Liver (tissue), 9 donors: ENCODE data around the gene RAI1. TPM values are rescaled to one million over a fixed set of nuclear protein-coding genes. Genes with fewer than 3 reads are reported as not detected.

Source experiments
- DNase-seq: peaks from one replicate; pipeline ENCODE4 v3.0.0-alpha.2; 2017; ENCODE audit warnings: low spot score
- H3K27ac ChIP-seq, 2 donors: one replicate each; pipeline ENCODE4 v1.7.0; 2013; ENCODE audit warnings: inconsistent platforms in 2 of 2, low read length in 2 of 2, control low read depth in 1 of 2, low read depth in 1 of 2, mild to moderate bottlenecking in 1 of 2
- H3K27me3 ChIP-seq, 4 donors: one replicate each; pipeline versions ENCODE4 v1.6.1 to v1.7.0; 2013; ENCODE audit warnings: low read length in 3 of 4, inconsistent platforms in 1 of 4, mild to moderate bottlenecking in 1 of 4, moderate library complexity in 1 of 4; ENCODE audit not compliant: control insufficient read depth in 4 of 4, insufficient read depth in 4 of 4
- H3K36me3 ChIP-seq, 4 donors: one replicate each; pipeline versions ENCODE4 v1.6.1 to v1.7.0; 2013; ENCODE audit warnings: low read length in 3 of 4, mild to moderate bottlenecking in 3 of 4, low read depth in 1 of 4, moderate library complexity in 1 of 4; ENCODE audit not compliant: control insufficient read depth in 4 of 4, insufficient read depth in 3 of 4
- H3K4me1 ChIP-seq, 4 donors: one replicate each; pipeline versions ENCODE4 v1.6.1 to v1.7.0; 2013; ENCODE audit warnings: low read length in 3 of 4, mild to moderate bottlenecking in 3 of 4, moderate library complexity in 1 of 4; ENCODE audit not compliant: control insufficient read depth in 4 of 4, insufficient read depth in 4 of 4
- H3K4me3 ChIP-seq, 3 donors: one replicate each; pipeline versions ENCODE4 v1.6.1 to v1.7.0; 2013; ENCODE audit warnings: low read length in 3 of 3, control low read depth in 1 of 3, low read depth in 1 of 3, mild to moderate bottlenecking in 1 of 3
- H3K9ac ChIP-seq, 2 donors: one replicate each; pipeline ENCODE4 v1.7.0; 2013; ENCODE audit warnings: low read length in 2 of 2, mild to moderate bottlenecking in 2 of 2, moderate library complexity in 2 of 2, control low read depth in 1 of 2, low read depth in 1 of 2
- H3K9me3 ChIP-seq, 4 donors: one replicate each; pipeline versions ENCODE4 v1.6.1 to v1.7.0; 2013; ENCODE audit warnings: low read length in 3 of 4; ENCODE audit not compliant: control insufficient read depth in 4 of 4
- EGR1 ChIP-seq, 2 donors: IDR thresholded peaks; 2 replicates each; pipeline ENCODE4 v1.6.1; 2016 to 2018; ENCODE audit warnings: antibody characterized with exemption in 2 of 2, low read depth in 2 of 2
- FOXA1 ChIP-seq: IDR thresholded peaks from 2 replicates; pipeline ENCODE4 v1.6.1; 2016; ENCODE audit warnings: antibody characterized with exemption
- FOXA2 ChIP-seq: IDR thresholded peaks from 2 replicates; pipeline ENCODE4 v1.6.1; 2016; ENCODE audit warnings: antibody characterized with exemption
- GABPA ChIP-seq, 2 donors: IDR thresholded peaks in 1 of 2; conservative IDR thresholded peaks in 1 of 2; 2 replicates each; pipeline ENCODE4 v1.6.1; 2016; ENCODE audit warnings: antibody characterized with exemption in 2 of 2, mild to moderate bottlenecking in 1 of 2, moderate library complexity in 1 of 2
- HNF4A ChIP-seq, 2 donors: conservative IDR thresholded peaks; 2 replicates each; pipeline ENCODE4 v1.6.1; 2016; ENCODE audit warnings: antibody characterized with exemption in 2 of 2, mild to moderate bottlenecking in 2 of 2
- HNF4G ChIP-seq: IDR thresholded peaks from 2 replicates; pipeline ENCODE4 v1.6.1; 2016; ENCODE audit warnings: antibody characterized with exemption
- JUND ChIP-seq, 2 donors: IDR thresholded peaks; 2 replicates each; pipeline ENCODE4 v1.6.1; 2016; ENCODE audit warnings: antibody characterized with exemption in 2 of 2
- NR2F2 ChIP-seq: IDR thresholded peaks from 2 replicates; pipeline ENCODE4 v1.6.1; 2016; ENCODE audit warnings: antibody characterized with exemption
- RAD21 ChIP-seq, 2 donors: IDR thresholded peaks; 2 replicates each; pipeline ENCODE4 v1.6.1; 2016; ENCODE audit warnings: antibody characterized with exemption in 2 of 2, mild to moderate bottlenecking in 2 of 2
- RXRA ChIP-seq, 2 donors: IDR thresholded peaks; 2 replicates each; pipeline ENCODE4 v1.6.1; 2017 to 2018; ENCODE audit warnings: antibody characterized with exemption in 2 of 2, mild to moderate bottlenecking in 1 of 2
- SP1 ChIP-seq: IDR thresholded peaks from 2 replicates; pipeline ENCODE4 v1.6.1; 2018; ENCODE audit warnings: antibody characterized with exemption, mild to moderate bottlenecking
- TAF1 ChIP-seq: conservative IDR thresholded peaks from 2 replicates; pipeline ENCODE4 v1.6.1; 2016; ENCODE audit warnings: antibody characterized with exemption, mild to moderate bottlenecking
- YY1 ChIP-seq: IDR thresholded peaks from 2 replicates; pipeline ENCODE4 v1.6.1; 2016; ENCODE audit warnings: antibody characterized with exemption, mild to moderate bottlenecking
- WGBS: extraction: QIAGEN DNeasy Blood & Tissue Kit; methylation state at CpG from one replicate; pipeline ENCODE4 v1.1.7; 2013; 5-methylcytosine and 5-hydroxymethylcytosine counted together
- polyA plus RNA-seq, 2 donors: library from polyadenylated mRNA; stranded (reverse) in 1 of 2; unstranded in 1 of 2; fragments of 200-250 nt in 1 of 2; fragments of >200 nt in 1 of 2; fragmentation: Nextera tagmentation in 1 of 2; extraction: Ambion mirVana in 1 of 2; gene quantifications; one replicate each; pipeline versions ENCODE4 v1.2.1 to v1.2.3, GENCODE V29; 2013 to 2015
- total RNA-seq, 2 donors: library from RNA; depleted of rRNA; stranded (reverse); fragments of >200 nt; gene quantifications; one replicate each; pipeline ENCODE4 v1.2.3, GENCODE V29; 2014
- TF ChIP-seq, protein P1 (sequence below): IDR thresholded peaks from 2 replicates; pipeline ENCODE4 v1.6.1; 2016; ENCODE audit warnings: antibody characterized with exemption
- TF ChIP-seq, protein P2 (sequence below): IDR thresholded peaks from 2 replicates; pipeline ENCODE4 v1.6.1; 2016; ENCODE audit warnings: antibody characterized with exemption, mild to moderate bottlenecking
- TF ChIP-seq, protein P3 (sequence below): fragments of 150-350 bp; IDR thresholded peaks from 2 replicates; pipeline ENCODE4 v1.5.1; 2017; ENCODE audit warnings: improper control_type of control experiment, low read depth, low read length; ENCODE audit not compliant: missing input control
- TF ChIP-seq, protein P4 (sequence below): IDR thresholded peaks from 2 replicates; pipeline ENCODE4 v1.6.1; 2016; ENCODE audit warnings: antibody characterized with exemption
- TF ChIP-seq, protein P5 (sequence below): IDR thresholded peaks from 2 replicates; pipeline ENCODE4 v1.6.1; 2016; ENCODE audit warnings: antibody characterized with exemption
- donor health status: healthy.
- donor health status: healthy.
- donor health status: healthy.
- donor health status: healthy.
- donor health status: healthy.

Gene RAI1
- total and polyA plus RNA-seq, 4 donors, result 0.57 to 7.6 (median 5.3) TPM

DNA sequence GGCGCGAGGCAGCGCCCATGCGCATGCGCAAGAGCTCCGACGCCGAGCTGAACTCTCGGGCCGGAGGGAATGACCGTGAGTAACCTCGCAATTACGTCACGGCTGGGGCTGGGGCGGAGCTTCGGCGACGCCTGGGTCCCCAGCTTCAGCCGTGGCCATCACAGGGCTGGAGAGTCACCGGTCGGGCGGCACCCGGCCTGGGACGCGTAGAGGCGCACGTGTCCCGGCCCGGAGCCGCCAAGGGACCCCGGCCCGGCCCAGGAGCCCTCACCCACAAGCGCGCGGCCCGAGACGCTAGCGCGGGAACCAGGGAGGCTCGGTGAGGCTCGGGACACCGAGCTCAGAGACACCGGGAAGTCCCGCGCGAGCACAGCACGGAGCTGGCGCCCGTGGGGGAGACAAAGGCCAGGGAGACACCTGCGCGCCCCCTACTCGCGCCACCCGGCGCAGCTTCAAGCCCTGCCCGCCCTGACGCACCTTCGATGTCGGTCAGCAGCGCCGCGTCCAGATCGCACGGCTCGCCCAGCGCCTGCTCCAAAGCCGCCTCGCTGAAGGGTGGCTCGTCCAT is 155.1 kb downstream of the RAI1 start:
- Histone ChIP-seq H3K9me3 (no peaks in the 10 kb centered on the region), H3K4me1 (peaks cover 33 to 70% (median 50%) of the 10 kb centered on the region in 4 donors), H3K4me3 (peak overlapping the region; percentile 59 to 86 (median 66)), H3K27me3 (no peaks in the 10 kb centered on the region), H3K9ac (peak overlapping the region; percentile 85 to 98), H3K36me3 (no peaks in the 10 kb centered on the region), H3K27ac (peak overlapping the region; percentile 97 to 100)
- under 1% methylated on average over 69 of the region's 69 CpGs for WGBS
- peak; percentile 100 for DNase-seq
- TF ChIP-seq FOXA2 (no peak), HNF4A (conservative IDR thresholded peaks at IDR 0.05) (peak in 1 of 2 donors; percentile 50), NR2F2 (no peak), RAD21 (IDR thresholded peaks at IDR 0.05) (peak; percentile 28 to 30), SP1 (peak; percentile 67), YY1 (peak; percentile 54), GABPA (IDR thresholded peaks at IDR 0.05 in 1 of 2, conservative IDR thresholded peaks at IDR 0.05 in 1 of 2) (no peak), JUND (IDR thresholded peaks at IDR 0.05) (peak; percentile 46 to 62), HNF4G (no peak), TAF1 (peak; percentile 82), RXRA (IDR thresholded peaks at IDR 0.05) (peak; percentile 96), FOXA1 (peak; percentile 8), EGR1 (IDR thresholded peaks at IDR 0.05; ENCODE audit: low read depth in 2 of 2) (no peak)
- TF ChIP-seq, protein P1, sequence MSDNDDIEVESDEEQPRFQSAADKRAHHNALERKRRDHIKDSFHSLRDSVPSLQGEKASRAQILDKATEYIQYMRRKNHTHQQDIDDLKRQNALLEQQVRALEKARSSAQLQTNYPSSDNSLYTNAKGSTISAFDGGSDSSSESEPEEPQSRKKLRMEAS, result peak; percentile 81
- TF ChIP-seq, protein P2, sequence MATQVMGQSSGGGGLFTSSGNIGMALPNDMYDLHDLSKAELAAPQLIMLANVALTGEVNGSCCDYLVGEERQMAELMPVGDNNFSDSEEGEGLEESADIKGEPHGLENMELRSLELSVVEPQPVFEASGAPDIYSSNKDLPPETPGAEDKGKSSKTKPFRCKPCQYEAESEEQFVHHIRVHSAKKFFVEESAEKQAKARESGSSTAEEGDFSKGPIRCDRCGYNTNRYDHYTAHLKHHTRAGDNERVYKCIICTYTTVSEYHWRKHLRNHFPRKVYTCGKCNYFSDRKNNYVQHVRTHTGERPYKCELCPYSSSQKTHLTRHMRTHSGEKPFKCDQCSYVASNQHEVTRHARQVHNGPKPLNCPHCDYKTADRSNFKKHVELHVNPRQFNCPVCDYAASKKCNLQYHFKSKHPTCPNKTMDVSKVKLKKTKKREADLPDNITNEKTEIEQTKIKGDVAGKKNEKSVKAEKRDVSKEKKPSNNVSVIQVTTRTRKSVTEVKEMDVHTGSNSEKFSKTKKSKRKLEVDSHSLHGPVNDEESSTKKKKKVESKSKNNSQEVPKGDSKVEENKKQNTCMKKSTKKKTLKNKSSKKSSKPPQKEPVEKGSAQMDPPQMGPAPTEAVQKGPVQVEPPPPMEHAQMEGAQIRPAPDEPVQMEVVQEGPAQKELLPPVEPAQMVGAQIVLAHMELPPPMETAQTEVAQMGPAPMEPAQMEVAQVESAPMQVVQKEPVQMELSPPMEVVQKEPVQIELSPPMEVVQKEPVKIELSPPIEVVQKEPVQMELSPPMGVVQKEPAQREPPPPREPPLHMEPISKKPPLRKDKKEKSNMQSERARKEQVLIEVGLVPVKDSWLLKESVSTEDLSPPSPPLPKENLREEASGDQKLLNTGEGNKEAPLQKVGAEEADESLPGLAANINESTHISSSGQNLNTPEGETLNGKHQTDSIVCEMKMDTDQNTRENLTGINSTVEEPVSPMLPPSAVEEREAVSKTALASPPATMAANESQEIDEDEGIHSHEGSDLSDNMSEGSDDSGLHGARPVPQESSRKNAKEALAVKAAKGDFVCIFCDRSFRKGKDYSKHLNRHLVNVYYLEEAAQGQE, result peak; percentile 88
- TF ChIP-seq, protein P3, sequence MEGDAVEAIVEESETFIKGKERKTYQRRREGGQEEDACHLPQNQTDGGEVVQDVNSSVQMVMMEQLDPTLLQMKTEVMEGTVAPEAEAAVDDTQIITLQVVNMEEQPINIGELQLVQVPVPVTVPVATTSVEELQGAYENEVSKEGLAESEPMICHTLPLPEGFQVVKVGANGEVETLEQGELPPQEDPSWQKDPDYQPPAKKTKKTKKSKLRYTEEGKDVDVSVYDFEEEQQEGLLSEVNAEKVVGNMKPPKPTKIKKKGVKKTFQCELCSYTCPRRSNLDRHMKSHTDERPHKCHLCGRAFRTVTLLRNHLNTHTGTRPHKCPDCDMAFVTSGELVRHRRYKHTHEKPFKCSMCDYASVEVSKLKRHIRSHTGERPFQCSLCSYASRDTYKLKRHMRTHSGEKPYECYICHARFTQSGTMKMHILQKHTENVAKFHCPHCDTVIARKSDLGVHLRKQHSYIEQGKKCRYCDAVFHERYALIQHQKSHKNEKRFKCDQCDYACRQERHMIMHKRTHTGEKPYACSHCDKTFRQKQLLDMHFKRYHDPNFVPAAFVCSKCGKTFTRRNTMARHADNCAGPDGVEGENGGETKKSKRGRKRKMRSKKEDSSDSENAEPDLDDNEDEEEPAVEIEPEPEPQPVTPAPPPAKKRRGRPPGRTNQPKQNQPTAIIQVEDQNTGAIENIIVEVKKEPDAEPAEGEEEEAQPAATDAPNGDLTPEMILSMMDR, result no peak
- TF ChIP-seq, protein P4, sequence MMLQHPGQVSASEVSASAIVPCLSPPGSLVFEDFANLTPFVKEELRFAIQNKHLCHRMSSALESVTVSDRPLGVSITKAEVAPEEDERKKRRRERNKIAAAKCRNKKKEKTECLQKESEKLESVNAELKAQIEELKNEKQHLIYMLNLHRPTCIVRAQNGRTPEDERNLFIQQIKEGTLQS, result peak; percentile 37
- TF ChIP-seq, protein P5, sequence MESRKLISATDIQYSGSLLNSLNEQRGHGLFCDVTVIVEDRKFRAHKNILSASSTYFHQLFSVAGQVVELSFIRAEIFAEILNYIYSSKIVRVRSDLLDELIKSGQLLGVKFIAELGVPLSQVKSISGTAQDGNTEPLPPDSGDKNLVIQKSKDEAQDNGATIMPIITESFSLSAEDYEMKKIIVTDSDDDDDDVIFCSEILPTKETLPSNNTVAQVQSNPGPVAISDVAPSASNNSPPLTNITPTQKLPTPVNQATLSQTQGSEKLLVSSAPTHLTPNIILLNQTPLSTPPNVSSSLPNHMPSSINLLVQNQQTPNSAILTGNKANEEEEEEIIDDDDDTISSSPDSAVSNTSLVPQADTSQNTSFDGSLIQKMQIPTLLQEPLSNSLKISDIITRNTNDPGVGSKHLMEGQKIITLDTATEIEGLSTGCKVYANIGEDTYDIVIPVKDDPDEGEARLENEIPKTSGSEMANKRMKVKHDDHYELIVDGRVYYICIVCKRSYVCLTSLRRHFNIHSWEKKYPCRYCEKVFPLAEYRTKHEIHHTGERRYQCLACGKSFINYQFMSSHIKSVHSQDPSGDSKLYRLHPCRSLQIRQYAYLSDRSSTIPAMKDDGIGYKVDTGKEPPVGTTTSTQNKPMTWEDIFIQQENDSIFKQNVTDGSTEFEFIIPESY, result peak; percentile 34
